HEK293 (cell line): ENCODE measurements around the gene RINL.

Source experiments
- IKZF3 ChIP-seq: fragments of 450-650 bp; IDR thresholded peaks from 2 replicates; pipeline ENCODE4 v1.5.0; 2018; ENCODE audit warnings: missing biosample characterization, mild to moderate bottlenecking, missing genetic modification characterization, moderate library complexity
- KLF7 ChIP-seq: fragments of 450-650 bp; formaldehyde crosslinking; IDR thresholded peaks from 2 replicates; pipeline ENCODE4 v1.5.1; 2016; ENCODE audit warnings: missing biosample characterization, missing genetic modification characterization, borderline replicate concordance
- OSR2 ChIP-seq: fragments of 450-650 bp; formaldehyde crosslinking; IDR thresholded peaks from 2 replicates; pipeline ENCODE4 v1.5.1; 2016; ENCODE audit warnings: missing biosample characterization, missing genetic modification characterization
- OVOL3 ChIP-seq: fragments of 450-650 bp; formaldehyde crosslinking; IDR thresholded peaks from 2 replicates; pipeline ENCODE4 v1.5.1; 2016; ENCODE audit warnings: missing biosample characterization, missing genetic modification characterization
- SP7 ChIP-seq: fragments of 450-650 bp; formaldehyde crosslinking; IDR thresholded peaks from 2 replicates; pipeline ENCODE4 v1.5.1; 2016; ENCODE audit warnings: missing biosample characterization, missing genetic modification characterization
- YY1 ChIP-seq: fragments of 450-650 bp; formaldehyde crosslinking; IDR thresholded peaks from 2 replicates; pipeline ENCODE4 v1.5.1; 2018; ENCODE audit warnings: missing biosample characterization, missing genetic modification characterization
- ZBTB48 ChIP-seq: fragments of 450-650 bp; formaldehyde crosslinking; IDR thresholded peaks from 2 replicates; pipeline ENCODE4 v1.5.1; 2016; ENCODE audit warnings: missing biosample characterization, missing genetic modification characterization
- ZNF175 ChIP-seq: fragments of 450-650 bp; formaldehyde crosslinking; IDR thresholded peaks from 2 replicates; pipeline ENCODE4 v1.5.1; 2016; ENCODE audit warnings: missing biosample characterization, missing genetic modification characterization
- ZNF23 ChIP-seq: fragments of 450-650 bp; formaldehyde crosslinking; IDR thresholded peaks from 2 replicates; pipeline ENCODE4 v1.5.1; 2016; ENCODE audit warnings: missing biosample characterization, missing genetic modification characterization, borderline replicate concordance
- ZNF266 ChIP-seq: fragments of 450-650 bp; formaldehyde crosslinking; IDR thresholded peaks from 2 replicates; pipeline ENCODE4 v1.5.1; 2016; ENCODE audit warnings: missing biosample characterization, missing genetic modification characterization, low read depth
- ZNF341 ChIP-seq: fragments of 450-650 bp; formaldehyde crosslinking; IDR thresholded peaks from 2 replicates; pipeline ENCODE4; 2016; ENCODE audit warnings: low read depth, missing biosample characterization, missing genetic modification characterization
- ZNF629 ChIP-seq: fragments of 450-650 bp; formaldehyde crosslinking; IDR thresholded peaks from 2 replicates; pipeline ENCODE4 v1.5.1; 2017; ENCODE audit warnings: missing biosample characterization, missing genetic modification characterization
- ZNF658 ChIP-seq: fragments of 450-650 bp; formaldehyde crosslinking; IDR thresholded peaks from 2 replicates; pipeline ENCODE4; 2016; ENCODE audit warnings: missing biosample characterization, missing genetic modification characterization
- ZNF664 ChIP-seq: fragments of 450-650 bp; formaldehyde crosslinking; IDR thresholded peaks from 2 replicates; pipeline ENCODE4 v1.5.1; 2016; ENCODE audit warnings: missing biosample characterization, missing genetic modification characterization
- ZNF747 ChIP-seq: fragments of 450-650 bp; formaldehyde crosslinking; IDR thresholded peaks from 2 replicates; pipeline ENCODE4 v1.5.1; 2016; ENCODE audit warnings: missing biosample characterization, missing genetic modification characterization
- ZNF776 ChIP-seq: fragments of 450-650 bp; formaldehyde crosslinking; IDR thresholded peaks from 2 replicates; pipeline ENCODE4 v1.5.0; 2017; ENCODE audit warnings: missing biosample characterization, missing genetic modification characterization, borderline replicate concordance
- ZNF830 ChIP-seq: fragments of 450-650 bp; IDR thresholded peaks from 2 replicates; pipeline ENCODE4 v1.5.0; 2018; ENCODE audit warnings: missing biosample characterization, missing genetic modification characterization, low read depth, mild to moderate bottlenecking, moderate library complexity
- TF ChIP-seq, protein P1 (sequence below): fragments of 450-650 bp; formaldehyde crosslinking; IDR thresholded peaks from 2 replicates; pipeline ENCODE4 v1.5.1; 2016; ENCODE audit warnings: missing biosample characterization, missing genetic modification characterization
- TF ChIP-seq, protein P2 (sequence below): fragments of 450-650 bp; formaldehyde crosslinking; IDR thresholded peaks from 2 replicates; pipeline ENCODE4 v1.5.1; 2016; ENCODE audit warnings: missing biosample characterization, missing genetic modification characterization
- TF ChIP-seq, protein P3 (sequence below): fragments of 450-650 bp; formaldehyde crosslinking; IDR thresholded peaks from 2 replicates; pipeline ENCODE4 v1.5.1; 2016; ENCODE audit warnings: missing biosample characterization, missing genetic modification characterization
- TF ChIP-seq, protein P4 (sequence below): fragments of 450-650 bp; formaldehyde crosslinking; IDR thresholded peaks from 2 replicates; pipeline ENCODE4 v1.5.1; 2016; ENCODE audit warnings: missing biosample characterization, missing genetic modification characterization
- TF ChIP-seq, protein P5 (sequence below): fragments of 450-650 bp; formaldehyde crosslinking; IDR thresholded peaks from 2 replicates; pipeline ENCODE4 v1.5.1; 2017; ENCODE audit warnings: missing biosample characterization, missing genetic modification characterization
- TF ChIP-seq, protein P6 (sequence below): fragments of 450-650 bp; formaldehyde crosslinking; IDR thresholded peaks from 2 replicates; pipeline ENCODE4 v1.5.1; 2016; ENCODE audit warnings: missing biosample characterization, missing genetic modification characterization
- TF ChIP-seq, protein P7 (sequence below): fragments of 450-650 bp; formaldehyde crosslinking; IDR thresholded peaks from 2 replicates; pipeline ENCODE4 v1.5.1; 2017; ENCODE audit warnings: missing biosample characterization, missing genetic modification characterization
- TF ChIP-seq, protein P8 (sequence below): fragments of 450-650 bp; IDR thresholded peaks from 2 replicates; pipeline ENCODE4 v1.5.1; 2018; ENCODE audit warnings: missing biosample characterization, mild to moderate bottlenecking, missing genetic modification characterization

The RINL gene

DNA sequence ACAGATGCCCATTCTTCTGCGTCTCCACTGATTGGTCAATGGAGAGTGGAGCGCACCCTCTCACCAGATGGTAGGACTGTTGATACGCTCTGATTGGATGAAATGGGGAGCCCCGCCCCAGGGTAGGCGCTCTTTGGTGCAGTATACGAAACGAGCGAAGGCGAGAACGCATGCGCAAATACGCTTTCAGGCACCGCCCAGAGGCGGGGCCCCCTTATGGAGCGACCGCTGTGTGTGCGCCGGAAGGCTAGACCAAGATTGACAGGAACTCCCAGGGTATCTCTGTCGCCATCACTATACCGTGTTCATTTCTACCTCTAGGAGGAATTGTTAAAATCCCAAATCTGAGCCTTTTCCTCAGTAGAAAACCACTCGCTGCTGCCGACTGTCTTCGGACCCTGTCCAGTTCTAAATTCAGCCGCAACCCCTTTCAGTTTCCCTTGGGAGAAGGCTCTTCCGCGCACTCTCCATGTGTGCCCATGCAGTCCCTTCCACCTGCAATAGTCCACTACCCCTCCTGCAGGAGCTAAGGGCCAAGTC lies 27.6 kb downstream of the RINL start (continued):
- TF ChIP-seq, protein P1, sequence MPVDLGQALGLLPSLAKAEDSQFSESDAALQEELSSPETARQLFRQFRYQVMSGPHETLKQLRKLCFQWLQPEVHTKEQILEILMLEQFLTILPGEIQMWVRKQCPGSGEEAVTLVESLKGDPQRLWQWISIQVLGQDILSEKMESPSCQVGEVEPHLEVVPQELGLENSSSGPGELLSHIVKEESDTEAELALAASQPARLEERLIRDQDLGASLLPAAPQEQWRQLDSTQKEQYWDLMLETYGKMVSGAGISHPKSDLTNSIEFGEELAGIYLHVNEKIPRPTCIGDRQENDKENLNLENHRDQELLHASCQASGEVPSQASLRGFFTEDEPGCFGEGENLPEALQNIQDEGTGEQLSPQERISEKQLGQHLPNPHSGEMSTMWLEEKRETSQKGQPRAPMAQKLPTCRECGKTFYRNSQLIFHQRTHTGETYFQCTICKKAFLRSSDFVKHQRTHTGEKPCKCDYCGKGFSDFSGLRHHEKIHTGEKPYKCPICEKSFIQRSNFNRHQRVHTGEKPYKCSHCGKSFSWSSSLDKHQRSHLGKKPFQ: no peak
- TF ChIP-seq, protein P2, sequence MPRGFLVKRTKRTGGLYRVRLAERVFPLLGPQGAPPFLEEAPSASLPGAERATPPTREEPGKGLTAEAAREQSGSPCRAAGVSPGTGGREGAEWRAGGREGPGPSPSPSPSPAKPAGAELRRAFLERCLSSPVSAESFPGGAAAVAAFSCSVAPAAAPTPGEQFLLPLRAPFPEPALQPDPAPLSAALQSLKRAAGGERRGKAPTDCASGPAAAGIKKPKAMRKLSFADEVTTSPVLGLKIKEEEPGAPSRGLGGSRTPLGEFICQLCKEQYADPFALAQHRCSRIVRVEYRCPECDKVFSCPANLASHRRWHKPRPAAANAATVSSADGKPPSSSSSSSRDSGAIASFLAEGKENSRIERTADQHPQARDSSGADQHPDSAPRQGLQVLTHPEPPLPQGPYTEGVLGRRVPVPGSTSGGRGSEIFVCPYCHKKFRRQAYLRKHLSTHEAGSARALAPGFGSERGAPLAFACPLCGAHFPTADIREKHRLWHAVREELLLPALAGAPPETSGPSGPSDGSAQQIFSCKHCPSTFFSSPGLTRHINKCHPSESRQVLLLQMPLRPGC (tag by site-specific recombination): 0 out of 2 replicates have a peak, but pooled peaks have one; percentile 41
- TF ChIP-seq, protein P3, sequence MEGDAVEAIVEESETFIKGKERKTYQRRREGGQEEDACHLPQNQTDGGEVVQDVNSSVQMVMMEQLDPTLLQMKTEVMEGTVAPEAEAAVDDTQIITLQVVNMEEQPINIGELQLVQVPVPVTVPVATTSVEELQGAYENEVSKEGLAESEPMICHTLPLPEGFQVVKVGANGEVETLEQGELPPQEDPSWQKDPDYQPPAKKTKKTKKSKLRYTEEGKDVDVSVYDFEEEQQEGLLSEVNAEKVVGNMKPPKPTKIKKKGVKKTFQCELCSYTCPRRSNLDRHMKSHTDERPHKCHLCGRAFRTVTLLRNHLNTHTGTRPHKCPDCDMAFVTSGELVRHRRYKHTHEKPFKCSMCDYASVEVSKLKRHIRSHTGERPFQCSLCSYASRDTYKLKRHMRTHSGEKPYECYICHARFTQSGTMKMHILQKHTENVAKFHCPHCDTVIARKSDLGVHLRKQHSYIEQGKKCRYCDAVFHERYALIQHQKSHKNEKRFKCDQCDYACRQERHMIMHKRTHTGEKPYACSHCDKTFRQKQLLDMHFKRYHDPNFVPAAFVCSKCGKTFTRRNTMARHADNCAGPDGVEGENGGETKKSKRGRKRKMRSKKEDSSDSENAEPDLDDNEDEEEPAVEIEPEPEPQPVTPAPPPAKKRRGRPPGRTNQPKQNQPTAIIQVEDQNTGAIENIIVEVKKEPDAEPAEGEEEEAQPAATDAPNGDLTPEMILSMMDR (tag by site-specific recombination): peak; percentile 92
- TF ChIP-seq ZNF658 (no peak), OSR2 (tag by site-specific recombination) (no peak; the same call in 1 of the 2 replicates), ZNF776 (tag by site-specific recombination) (no peak), ZNF830 (tag by site-specific recombination) (no peak), OVOL3 (tag by site-specific recombination) (no peak; the same call in 1 of the 2 replicates), YY1 (peak; percentile 14; the same call in 1 of the 2 replicates), ZNF747 (no peak), ZNF629 (tag by site-specific recombination) (peak; percentile 8; the same call in 1 of the 2 replicates), ZNF341 (peak; percentile 94), ZNF23 (tag by site-specific recombination) (no peak), ZNF266 (tag by site-specific recombination) (no peak), SP7 (tag by site-specific recombination) (peak; percentile 69), IKZF3 (tag by site-specific recombination) (peak; percentile 43; the same call in 1 of the 2 replicates), KLF7 (tag by site-specific recombination) (0 out of 2 replicates have a peak, but pooled peaks have one; percentile 71), ZBTB48 (tag by site-specific recombination) (peak; percentile 99; the same call in 1 of the 2 replicates), ZNF175 (tag by site-specific recombination) (no peak), ZNF664 (peak; percentile 63)
- TF ChIP-seq, protein P4, sequence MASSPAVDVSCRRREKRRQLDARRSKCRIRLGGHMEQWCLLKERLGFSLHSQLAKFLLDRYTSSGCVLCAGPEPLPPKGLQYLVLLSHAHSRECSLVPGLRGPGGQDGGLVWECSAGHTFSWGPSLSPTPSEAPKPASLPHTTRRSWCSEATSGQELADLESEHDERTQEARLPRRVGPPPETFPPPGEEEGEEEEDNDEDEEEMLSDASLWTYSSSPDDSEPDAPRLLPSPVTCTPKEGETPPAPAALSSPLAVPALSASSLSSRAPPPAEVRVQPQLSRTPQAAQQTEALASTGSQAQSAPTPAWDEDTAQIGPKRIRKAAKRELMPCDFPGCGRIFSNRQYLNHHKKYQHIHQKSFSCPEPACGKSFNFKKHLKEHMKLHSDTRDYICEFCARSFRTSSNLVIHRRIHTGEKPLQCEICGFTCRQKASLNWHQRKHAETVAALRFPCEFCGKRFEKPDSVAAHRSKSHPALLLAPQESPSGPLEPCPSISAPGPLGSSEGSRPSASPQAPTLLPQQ (tag by site-specific recombination): peak; percentile 58
- TF ChIP-seq, protein P5, sequence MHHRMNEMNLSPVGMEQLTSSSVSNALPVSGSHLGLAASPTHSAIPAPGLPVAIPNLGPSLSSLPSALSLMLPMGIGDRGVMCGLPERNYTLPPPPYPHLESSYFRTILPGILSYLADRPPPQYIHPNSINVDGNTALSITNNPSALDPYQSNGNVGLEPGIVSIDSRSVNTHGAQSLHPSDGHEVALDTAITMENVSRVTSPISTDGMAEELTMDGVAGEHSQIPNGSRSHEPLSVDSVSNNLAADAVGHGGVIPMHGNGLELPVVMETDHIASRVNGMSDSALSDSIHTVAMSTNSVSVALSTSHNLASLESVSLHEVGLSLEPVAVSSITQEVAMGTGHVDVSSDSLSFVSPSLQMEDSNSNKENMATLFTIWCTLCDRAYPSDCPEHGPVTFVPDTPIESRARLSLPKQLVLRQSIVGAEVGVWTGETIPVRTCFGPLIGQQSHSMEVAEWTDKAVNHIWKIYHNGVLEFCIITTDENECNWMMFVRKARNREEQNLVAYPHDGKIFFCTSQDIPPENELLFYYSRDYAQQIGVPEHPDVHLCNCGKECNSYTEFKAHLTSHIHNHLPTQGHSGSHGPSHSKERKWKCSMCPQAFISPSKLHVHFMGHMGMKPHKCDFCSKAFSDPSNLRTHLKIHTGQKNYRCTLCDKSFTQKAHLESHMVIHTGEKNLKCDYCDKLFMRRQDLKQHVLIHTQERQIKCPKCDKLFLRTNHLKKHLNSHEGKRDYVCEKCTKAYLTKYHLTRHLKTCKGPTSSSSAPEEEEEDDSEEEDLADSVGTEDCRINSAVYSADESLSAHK (tag by site-specific recombination): peak; percentile 22; the same call in 1 of the 2 replicates
- TF ChIP-seq, protein P6, sequence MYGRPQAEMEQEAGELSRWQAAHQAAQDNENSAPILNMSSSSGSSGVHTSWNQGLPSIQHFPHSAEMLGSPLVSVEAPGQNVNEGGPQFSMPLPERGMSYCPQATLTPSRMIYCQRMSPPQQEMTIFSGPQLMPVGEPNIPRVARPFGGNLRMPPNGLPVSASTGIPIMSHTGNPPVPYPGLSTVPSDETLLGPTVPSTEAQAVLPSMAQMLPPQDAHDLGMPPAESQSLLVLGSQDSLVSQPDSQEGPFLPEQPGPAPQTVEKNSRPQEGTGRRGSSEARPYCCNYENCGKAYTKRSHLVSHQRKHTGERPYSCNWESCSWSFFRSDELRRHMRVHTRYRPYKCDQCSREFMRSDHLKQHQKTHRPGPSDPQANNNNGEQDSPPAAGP (tag by site-specific recombination): peak; percentile 78; the same call in 1 of the 2 replicates
- TF ChIP-seq, protein P7, sequence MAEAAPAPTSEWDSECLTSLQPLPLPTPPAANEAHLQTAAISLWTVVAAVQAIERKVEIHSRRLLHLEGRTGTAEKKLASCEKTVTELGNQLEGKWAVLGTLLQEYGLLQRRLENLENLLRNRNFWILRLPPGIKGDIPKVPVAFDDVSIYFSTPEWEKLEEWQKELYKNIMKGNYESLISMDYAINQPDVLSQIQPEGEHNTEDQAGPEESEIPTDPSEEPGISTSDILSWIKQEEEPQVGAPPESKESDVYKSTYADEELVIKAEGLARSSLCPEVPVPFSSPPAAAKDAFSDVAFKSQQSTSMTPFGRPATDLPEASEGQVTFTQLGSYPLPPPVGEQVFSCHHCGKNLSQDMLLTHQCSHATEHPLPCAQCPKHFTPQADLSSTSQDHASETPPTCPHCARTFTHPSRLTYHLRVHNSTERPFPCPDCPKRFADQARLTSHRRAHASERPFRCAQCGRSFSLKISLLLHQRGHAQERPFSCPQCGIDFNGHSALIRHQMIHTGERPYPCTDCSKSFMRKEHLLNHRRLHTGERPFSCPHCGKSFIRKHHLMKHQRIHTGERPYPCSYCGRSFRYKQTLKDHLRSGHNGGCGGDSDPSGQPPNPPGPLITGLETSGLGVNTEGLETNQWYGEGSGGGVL (tag by site-specific recombination): no peak
- TF ChIP-seq, protein P8, sequence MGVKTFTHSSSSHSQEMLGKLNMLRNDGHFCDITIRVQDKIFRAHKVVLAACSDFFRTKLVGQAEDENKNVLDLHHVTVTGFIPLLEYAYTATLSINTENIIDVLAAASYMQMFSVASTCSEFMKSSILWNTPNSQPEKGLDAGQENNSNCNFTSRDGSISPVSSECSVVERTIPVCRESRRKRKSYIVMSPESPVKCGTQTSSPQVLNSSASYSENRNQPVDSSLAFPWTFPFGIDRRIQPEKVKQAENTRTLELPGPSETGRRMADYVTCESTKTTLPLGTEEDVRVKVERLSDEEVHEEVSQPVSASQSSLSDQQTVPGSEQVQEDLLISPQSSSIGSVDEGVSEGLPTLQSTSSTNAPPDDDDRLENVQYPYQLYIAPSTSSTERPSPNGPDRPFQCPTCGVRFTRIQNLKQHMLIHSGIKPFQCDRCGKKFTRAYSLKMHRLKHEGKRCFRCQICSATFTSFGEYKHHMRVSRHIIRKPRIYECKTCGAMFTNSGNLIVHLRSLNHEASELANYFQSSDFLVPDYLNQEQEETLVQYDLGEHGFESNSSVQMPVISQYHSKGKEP (tag by site-specific recombination): peak; percentile 44; the same call in 1 of the 2 replicates
